Stimulated activated CD4-positive, alpha-beta T cell treated with anti-CD3 and anti-CD28 coated beads, Interleukin-1b, Interleukin-23, amount 100 ng/mL, for 24 hours (primary cell): ENCODE data around the gene PSMA6.
"Not testable (repeated sequence)": the region's sequence is repeated elsewhere in the genome, so short reads cannot be mapped to it uniquely, and the experiment has no call there.

Experiments used
- DNase-seq, 4 experiments: peaks; one replicate each; pipeline ENCODE4 v3.0.0-alpha.2; 2020; ENCODE audit warnings: low read depth in 4 of 4, low spot score in 1 of 4

The PSMA6 gene

GRCh38 chr14:35342489-35343010, 50.4 kb downstream of the PSMA6 start:
- no peak for DNase-seq

- DNase-seq, result no peak
These were observed 51.5 kb downstream of the PSMA6 start for GRCh38 chr14:35343702-35344101.

GRCh38 chr14:35344107-35344807, 52.1 kb downstream of the PSMA6 start:
- DNase-seq, result no peak

- DNase-seq, result no peak
These were observed 54.6 kb downstream of the PSMA6 start for GRCh38 chr14:35346738-35347322.

GRCh38 chr14:35347323-35348043, 55.3 kb downstream of the PSMA6 start:
- no peak for DNase-seq

GRCh38 chr14:35348044-35348380, 55.8 kb downstream of the PSMA6 start:
- not testable (repeated sequence) for DNase-seq

- DNase-seq, result no peak
These were observed 57.5 kb downstream of the PSMA6 start for GRCh38 chr14:35349496-35350365.

- DNase-seq, result no peak
These were observed 59.3 kb downstream of the PSMA6 start for GRCh38 chr14:35351497-35351896.

GRCh38 chr14:35351897-35352273, 59.7 kb downstream of the PSMA6 start:
- DNase-seq, result no peak

- no peak for DNase-seq
These were observed 60.4 kb downstream of the PSMA6 start for GRCh38 chr14:35352274-35353233.

GRCh38 chr14:35353409-35354172, 61.4 kb downstream of the PSMA6 start:
- no peak for DNase-seq

GRCh38 chr14:35355235-35355634, 63.1 kb downstream of the PSMA6 start:
- DNase-seq, result not testable (repeated sequence)

- no peak for DNase-seq
These were observed 64.0 kb downstream of the PSMA6 start for GRCh38 chr14:35355981-35356841.

GRCh38 chr14:35359655-35360054, 67.5 kb downstream of the PSMA6 start:
- not testable (repeated sequence) for DNase-seq

GRCh38 chr14:35361141-35361480, 68.9 kb downstream of the PSMA6 start:
- no peak for DNase-seq

GRCh38 chr14:35362450-35362849, 70.3 kb downstream of the PSMA6 start:
- DNase-seq, result no peak

GRCh38 chr14:35362911-35363374, 70.8 kb downstream of the PSMA6 start:
- no peak for DNase-seq
